SK-N-MC (cell line): Measurements from ENCODE around the gene TNNI3.

ENCODE experiments used
- EZH2 ChIP-seq: fragments of 200-600 bp; sonication (generic); IDR thresholded peaks from one replicate; pipeline ENCODE4 v1.6.1; 2017; ENCODE audit warnings: antibody characterized with exemption
- POLR2AphosphoS5 ChIP-seq: IDR thresholded peaks from 2 replicates; pipeline ENCODE4 v1.6.1; 2012; ENCODE audit warnings: mild to moderate bottlenecking, low read depth, low read length, borderline replicate concordance

DNA sequence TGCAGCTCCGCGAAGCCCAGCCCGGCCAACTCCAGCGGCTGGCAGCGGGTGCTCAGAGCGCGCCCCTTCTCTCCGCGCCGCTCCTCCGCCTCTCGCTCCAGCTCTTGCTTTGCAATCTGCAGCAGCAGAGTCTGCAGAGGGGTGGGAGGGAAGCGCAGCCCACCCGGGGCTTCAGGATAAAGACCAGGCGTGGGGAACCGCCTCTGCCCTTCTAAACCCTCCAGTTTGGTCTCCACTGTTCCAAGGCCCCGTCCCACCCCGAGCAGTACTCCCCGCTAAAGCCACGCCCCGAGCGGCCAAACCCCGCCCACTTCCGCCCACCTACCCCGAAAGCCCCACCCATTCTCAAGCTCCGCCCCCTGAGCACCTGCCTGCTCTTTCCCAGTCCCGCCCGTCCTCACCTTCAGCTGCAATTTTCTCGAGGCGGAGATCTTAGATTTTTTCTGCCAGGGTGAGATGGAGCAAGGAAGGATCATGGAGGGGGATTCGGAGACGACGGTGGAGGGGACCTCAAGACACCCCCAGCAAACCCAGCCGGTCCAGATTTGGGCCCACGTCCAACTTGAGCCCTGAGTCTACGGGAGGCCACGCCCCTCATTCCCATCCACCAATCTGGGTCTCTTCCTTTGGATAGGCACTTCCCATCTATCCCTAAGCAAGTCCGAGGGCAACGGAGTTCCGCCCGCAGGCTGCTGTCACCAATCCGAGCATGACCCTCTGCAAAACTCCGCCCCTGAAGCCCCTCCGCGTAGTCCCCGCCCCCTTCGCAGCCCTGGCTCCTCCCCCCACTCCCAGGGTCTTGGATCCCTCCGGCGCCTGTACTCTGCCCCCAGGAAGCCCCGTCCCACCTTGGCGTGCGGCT lies 1.1 kb downstream of the TNNI3 start:
- TF ChIP-seq EZH2 (no peak), POLR2AphosphoS5 (peak; percentile 58)
